Ovary (tissue), 9 donors: ENCODE measurements around the gene ADGRA1. TPM values are rescaled to one million over a fixed set of nuclear protein-coding genes. Genes with fewer than 3 reads are reported as not detected.

Source experiments
- DNase-seq, 5 donors: peaks; one replicate each; pipeline ENCODE4 v3.0.0-alpha.2; 2019 to 2020
- H3K27ac ChIP-seq, 2 donors: fragments of 200-600 bp; one replicate each; pipeline versions ENCODE4 v1.5.1 to v1.8.0; 2019 to 2022
- H3K27me3 ChIP-seq: fragments of 200-600 bp; one replicate; pipeline ENCODE4 v1.8.0; 2022
- H3K36me3 ChIP-seq: fragments of 200-600 bp; sonication (generic); one replicate; pipeline ENCODE4 v1.5.1; 2019
- H3K4me1 ChIP-seq: one replicate; pipeline ENCODE4 v1.8.1; 2013; ENCODE audit warnings: mild to moderate bottlenecking, moderate library complexity; ENCODE audit not compliant: insufficient read depth
- H3K4me3 ChIP-seq: fragments of 200-600 bp; sonication (generic); one replicate; pipeline ENCODE4 v1.5.1; 2017
- H3K9me3 ChIP-seq, 2 donors: fragments of 200-600 bp in 1 of 2; sonication (generic) in 1 of 2; one replicate each; pipeline versions ENCODE4 v1.5.1 to v1.8.1; 2013 to 2019; ENCODE audit warnings: mild to moderate bottlenecking in 1 of 2, moderate library complexity in 1 of 2
- EP300 ChIP-seq: sonication (generic); formaldehyde crosslinking; IDR thresholded peaks from one replicate; pipeline ENCODE4 v1.6.1; 2017; ENCODE audit warnings: antibody characterized with exemption
- POLR2A ChIP-seq: fragments of 450-650 bp; IDR thresholded peaks from one replicate; pipeline ENCODE4 v1.6.1; 2017; ENCODE audit warnings: antibody characterized with exemption, mild to moderate bottlenecking, moderate library complexity
- WGBS, 3 donors: extraction: QIAGEN DNeasy Blood & Tissue Kit in 1 of 3; methylation state at CpG; one replicate each; pipeline versions ENCODE4 v1.1.5 to v1.1.7; 2013 to 2017; 5-methylcytosine and 5-hydroxymethylcytosine counted together
- intact Hi-C, 4 donors: fragments of 100-400 bp; cut with DNase I; formaldehyde crosslinking; loops; one replicate each; pipeline versions ENCODE4 v1.11.0 to v1.15.1; 2022 to 2023
- polyA plus RNA-seq, 2 donors: library from polyadenylated mRNA; stranded (reverse); fragments of 200-250 nt in 1 of 2; fragments of 350-450 nt in 1 of 2; fragmentation: Illumina TruSeq in 1 of 2; extraction: RNeasy Lipid Tissue Mini Kit (QIAGEN cat#74804) in 1 of 2; gene quantifications; one replicate each; pipeline ENCODE4 v1.2.3, GENCODE V29; 2013 to 2014
- total RNA-seq, 7 donors: library from RNA; depleted of rRNA in 2 of 7; stranded (reverse); fragments of >200 nt in 2 of 7; fragmentation: NEBNext Ultra II Directional in 3 of 7; extraction: Animal tissue kit (Norgen Biotek cat#: 25700) in 3 of 7; gene quantifications; one replicate each; pipeline versions ENCODE4 v1.1.0 to v1.2.4, GENCODE V29; 2016 to 2023
- TF ChIP-seq, protein P1 (sequence below), 3 donors: fragments of 450-650 bp in 2 of 3; fragments of 200-600 bp in 1 of 3; IDR thresholded peaks; one replicate each; pipeline versions ENCODE4 v1.5.1 to v1.8.0; 2016 to 2022; ENCODE audit warnings: antibody characterized with exemption in 3 of 3, mild to moderate bottlenecking in 1 of 3
- donor health status: DM: no; HTN: no; CAD: no; lungs with moderate emphysema.
- donor health status: DM: no; HTN: no; CAD: no.
- donor health status: Bipolar disorder and iron deficiency.
- donor health status: DM: yes; HTN: yes; CAD: no.
- donor health status: DM: no; HTN: no; CAD: no.
- donor health status: DM: yes; HTN: yes; CAD: no.

The ADGRA1 gene
- total and polyA plus RNA-seq, 9 donors: 0.07 to 0.92 (median 0.13) TPM; not detected in 5

GRCh38 chr10:133095586-133095985, 7.9 kb downstream of the ADGRA1 start:
- WGBS, 3 donors: 87 to 91% (median 87%) methylated on average over 16 of the region's 16 CpGs
- intact Hi-C loops: no loop called here
- H3K27me3 ChIP-seq: no peaks in the 10 kb centered on the region

DNA sequence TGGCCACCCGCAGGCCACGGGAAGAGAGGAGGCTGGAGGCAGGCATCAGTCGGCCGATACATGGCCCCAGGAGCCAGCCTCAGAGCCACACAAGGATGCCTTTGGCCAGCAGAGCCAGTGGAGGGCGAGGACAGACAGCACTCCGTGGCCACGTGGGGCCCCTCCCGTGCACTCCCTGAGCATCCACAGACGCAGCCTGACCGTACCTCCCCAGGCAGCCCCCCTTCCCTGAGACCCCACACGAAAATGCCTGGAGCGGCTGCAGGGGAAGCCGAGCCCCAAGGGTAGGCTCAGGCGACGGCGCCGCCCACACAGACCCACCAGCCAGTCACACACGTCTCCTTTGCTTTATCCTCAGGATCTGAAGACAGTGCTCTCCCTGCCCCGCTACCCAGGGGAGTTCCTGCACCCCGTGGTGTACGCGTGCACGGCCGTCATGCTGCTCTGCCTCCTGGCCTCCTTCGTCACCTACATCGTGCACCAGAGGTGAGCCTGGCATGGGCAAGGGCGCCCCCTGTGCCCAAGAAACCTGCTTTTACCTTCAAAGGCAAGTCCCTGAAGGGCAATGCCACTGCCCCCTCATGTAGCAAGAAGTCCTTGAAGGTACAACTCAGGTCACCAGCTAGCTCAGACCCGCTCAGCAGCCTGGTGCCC, 9.0 kb downstream of the ADGRA1 start:
- intact Hi-C loops: no loop called here
- no peak for TF ChIP-seq EP300
- no peak for TF ChIP-seq POLR2A
- TF ChIP-seq, protein P1, sequence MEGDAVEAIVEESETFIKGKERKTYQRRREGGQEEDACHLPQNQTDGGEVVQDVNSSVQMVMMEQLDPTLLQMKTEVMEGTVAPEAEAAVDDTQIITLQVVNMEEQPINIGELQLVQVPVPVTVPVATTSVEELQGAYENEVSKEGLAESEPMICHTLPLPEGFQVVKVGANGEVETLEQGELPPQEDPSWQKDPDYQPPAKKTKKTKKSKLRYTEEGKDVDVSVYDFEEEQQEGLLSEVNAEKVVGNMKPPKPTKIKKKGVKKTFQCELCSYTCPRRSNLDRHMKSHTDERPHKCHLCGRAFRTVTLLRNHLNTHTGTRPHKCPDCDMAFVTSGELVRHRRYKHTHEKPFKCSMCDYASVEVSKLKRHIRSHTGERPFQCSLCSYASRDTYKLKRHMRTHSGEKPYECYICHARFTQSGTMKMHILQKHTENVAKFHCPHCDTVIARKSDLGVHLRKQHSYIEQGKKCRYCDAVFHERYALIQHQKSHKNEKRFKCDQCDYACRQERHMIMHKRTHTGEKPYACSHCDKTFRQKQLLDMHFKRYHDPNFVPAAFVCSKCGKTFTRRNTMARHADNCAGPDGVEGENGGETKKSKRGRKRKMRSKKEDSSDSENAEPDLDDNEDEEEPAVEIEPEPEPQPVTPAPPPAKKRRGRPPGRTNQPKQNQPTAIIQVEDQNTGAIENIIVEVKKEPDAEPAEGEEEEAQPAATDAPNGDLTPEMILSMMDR (IDR thresholded peaks at IDR 0.05): no peak
- no peaks in the 10 kb centered on the region for H3K36me3 ChIP-seq
- no peaks in the 10 kb centered on the region for H3K4me1 ChIP-seq
- no peak for DNase-seq
- no peak overlapping the region for H3K27ac ChIP-seq
- H3K27me3 ChIP-seq: no peaks in the 10 kb centered on the region
- H3K9me3 ChIP-seq: no peaks in the 10 kb centered on the region
- WGBS, 3 donors: 33 to 51% (median 44%) methylated on average over 24 to 28 of the region's 28 CpGs
- no peak overlapping the region for H3K4me3 ChIP-seq

More at GRCh38 chr10:133095586-133095985, 7.9 kb downstream of the ADGRA1 start:
- no peaks in the 10 kb centered on the region for H3K36me3 ChIP-seq
- TF ChIP-seq, protein P1 (IDR thresholded peaks at IDR 0.05): no peak
- TF ChIP-seq EP300: no peak
- no peak for TF ChIP-seq POLR2A
- no peak for DNase-seq
- no peaks in the 10 kb centered on the region for H3K9me3 ChIP-seq
- no peak overlapping the region for H3K4me3 ChIP-seq
- no peaks in the 10 kb centered on the region for H3K4me1 ChIP-seq
- no peak overlapping the region for H3K27ac ChIP-seq

GRCh38 chr10:133097418-133097817, 9.7 kb downstream of the ADGRA1 start:
- no peaks in the 10 kb centered on the region for H3K9me3 ChIP-seq
- TF ChIP-seq EP300: no peak
- H3K36me3 ChIP-seq: no peaks in the 10 kb centered on the region
- H3K27me3 ChIP-seq: no peaks in the 10 kb centered on the region
- H3K4me3 ChIP-seq: no peak overlapping the region
- no peak for DNase-seq
- no peaks in the 10 kb centered on the region for H3K4me1 ChIP-seq
- intact Hi-C loops: no loop called here
- H3K27ac ChIP-seq: no peak overlapping the region
- 70 to 82% (median 74%) methylated on average over 18 of the region's 18 CpGs for WGBS, 3 donors

- H3K27ac ChIP-seq: no peak overlapping the region
- intact Hi-C loops: loop anchor here in 1 of 4 donors (2.0 kb wide), 1 partner anchor 49 kb away; no protein-coding TSS in a partner anchor
- WGBS, 3 donors: 79 to 88% (median 79%) methylated on average over 11 of the region's 11 CpGs
- no peak overlapping the region for H3K4me3 ChIP-seq
- no peak for TF ChIP-seq EP300
- DNase-seq: no peak
- no peaks in the 10 kb centered on the region for H3K9me3 ChIP-seq
- no peaks in the 10 kb centered on the region for H3K27me3 ChIP-seq
- H3K36me3 ChIP-seq: no peaks in the 10 kb centered on the region
- H3K4me1 ChIP-seq: no peaks in the 10 kb centered on the region
Observed at GRCh38 chr10:133097961-133098360, 10.2 kb downstream of the ADGRA1 start.

DNA sequence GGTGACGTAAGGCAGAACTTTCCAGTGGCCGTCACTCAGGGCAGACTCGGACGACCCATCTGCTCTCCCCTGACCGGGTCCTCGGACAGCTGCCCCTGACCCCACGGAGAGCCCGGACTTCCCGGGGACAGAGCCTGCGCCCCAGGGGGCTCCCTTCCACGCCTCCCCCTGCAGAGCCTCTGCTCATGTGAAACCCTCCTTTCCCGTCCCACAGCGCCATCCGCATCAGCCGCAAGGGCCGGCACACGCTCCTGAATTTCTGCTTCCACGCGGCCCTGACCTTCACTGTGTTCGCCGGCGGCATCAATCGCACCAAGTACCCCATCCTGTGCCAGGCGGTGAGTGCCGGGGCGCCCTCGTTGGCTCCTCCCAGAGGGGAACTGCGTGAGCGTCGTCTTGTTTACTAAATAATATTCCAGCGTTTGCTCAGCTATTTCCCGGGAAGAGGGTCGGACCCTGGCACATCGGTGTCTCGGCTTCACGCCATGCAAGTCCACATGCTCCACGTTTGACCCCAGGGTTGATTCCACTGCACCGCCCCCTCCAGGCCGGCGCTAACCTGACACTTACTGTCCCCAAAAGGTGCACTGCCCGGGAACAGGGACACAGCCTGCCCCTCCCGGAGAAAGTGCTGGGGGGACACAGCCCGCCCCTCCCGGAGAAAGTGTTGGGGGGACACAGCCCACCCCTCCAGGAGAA, 10.9 kb downstream of the ADGRA1 start:
- no peaks in the 10 kb centered on the region for H3K36me3 ChIP-seq
- H3K4me1 ChIP-seq: no peaks in the 10 kb centered on the region
- no peak overlapping the region for H3K27ac ChIP-seq
- H3K27me3 ChIP-seq: no peaks in the 10 kb centered on the region
- TF ChIP-seq POLR2A: no peak
- TF ChIP-seq, protein P1 (IDR thresholded peaks at IDR 0.05): no peak
- no peak for TF ChIP-seq EP300
- no peaks in the 10 kb centered on the region for H3K9me3 ChIP-seq
- intact Hi-C loops: loop anchor here in 1 of 4 donors (2.0 kb wide), 1 partner anchor 48 kb away; no protein-coding TSS in a partner anchor
- H3K4me3 ChIP-seq: no peak overlapping the region
- no peak for DNase-seq
- WGBS, 3 donors: 67 to 75% (median 73%) methylated on average over 44 of the region's 44 CpGs
